H9 (cell line): Measurements from ENCODE around the gene GSTA4. TPM values are rescaled to one million over a fixed set of nuclear protein-coding genes. Genes with fewer than 3 reads are reported as not detected.

Source experiments
- DNase-seq: peaks from one replicate; pipeline ENCODE4 v3.0.0-alpha.2; 2017
- H2AFZ ChIP-seq: one replicate; pipeline ENCODE4 v1.6.1; 2013; ENCODE audit warnings: mild to moderate bottlenecking, low read length, control low read depth, moderate library complexity
- H2AK5ac ChIP-seq: 2 replicates; pipeline ENCODE4 v1.6.1; 2013; ENCODE audit warnings: low read length, control low read depth, mixed read lengths; ENCODE audit not compliant: insufficient read length
- H2BK120ac ChIP-seq: one replicate; pipeline ENCODE4 v1.6.1; 2013; ENCODE audit warnings: low read depth, mild to moderate bottlenecking, low read length, control low read depth, inconsistent platforms; ENCODE audit not compliant: poor library complexity, severe bottlenecking
- H2BK12ac ChIP-seq: 2 replicates; pipeline ENCODE4 v1.6.1; 2013; ENCODE audit warnings: low read length, control low read depth, mixed read lengths, low read depth; ENCODE audit not compliant: insufficient read length
- H2BK15ac ChIP-seq: 2 replicates; pipeline ENCODE4 v1.6.1; 2013; ENCODE audit warnings: low read depth, low read length, control low read depth
- H2BK20ac ChIP-seq: one replicate; pipeline ENCODE4 v1.6.1; 2013; ENCODE audit warnings: low read depth, mild to moderate bottlenecking, low read length, control low read depth, inconsistent platforms; ENCODE audit not compliant: poor library complexity, severe bottlenecking
- H2BK5ac ChIP-seq: 2 replicates; pipeline ENCODE4 v1.6.1; 2013; ENCODE audit warnings: low read length, control low read depth, mixed read lengths; ENCODE audit not compliant: insufficient read length
- H3K14ac ChIP-seq: 2 replicates; pipeline ENCODE4 v1.6.1; 2013; ENCODE audit warnings: low read length, control low read depth; ENCODE audit not compliant: insufficient read depth
- H3K18ac ChIP-seq: 2 replicates; pipeline ENCODE4 v1.6.1; 2013; ENCODE audit warnings: low read depth, mild to moderate bottlenecking, mixed read lengths, low read length, control low read depth; ENCODE audit not compliant: insufficient read length
- H3K23ac ChIP-seq: 2 replicates; pipeline ENCODE4 v1.6.1; 2013; ENCODE audit warnings: low read length, control low read depth, mixed read lengths, low read depth; ENCODE audit not compliant: insufficient read length
- H3K23me2 ChIP-seq: 2 replicates; pipeline ENCODE4 v1.6.1; 2013; ENCODE audit warnings: low read depth, mild to moderate bottlenecking, mixed read lengths, low read length, control low read depth; ENCODE audit not compliant: insufficient read length, poor library complexity, severe bottlenecking
- H3K27ac ChIP-seq: 2 replicates; pipeline ENCODE4 v1.5.1; 2013; ENCODE audit warnings: low read length, control low read depth, mixed read lengths, low read depth; ENCODE audit not compliant: insufficient read length
- H3K27me3 ChIP-seq: 2 replicates; pipeline ENCODE4 v1.6.1; 2013; ENCODE audit warnings: low read length, control low read depth, inconsistent platforms; ENCODE audit not compliant: insufficient read depth
- H3K4ac ChIP-seq: 2 replicates; pipeline ENCODE4 v1.6.1; 2013; ENCODE audit warnings: low read depth, mild to moderate bottlenecking, control low read depth, inconsistent platforms, low read length, moderate library complexity
- H3K4me1 ChIP-seq: 2 replicates; pipeline ENCODE4 v1.6.1; 2013; ENCODE audit warnings: low read length, control low read depth, inconsistent platforms; ENCODE audit not compliant: insufficient read depth
- H3K4me2 ChIP-seq: 2 replicates; pipeline ENCODE4 v1.6.1; 2013; ENCODE audit warnings: low read length, control low read depth, mixed read lengths; ENCODE audit not compliant: insufficient read length, insufficient read depth
- H3K56ac ChIP-seq: 2 replicates; pipeline ENCODE4 v1.6.1; 2013; ENCODE audit warnings: low read depth, mild to moderate bottlenecking, mixed read lengths, low read length, control low read depth; ENCODE audit not compliant: insufficient read length
- H3K79me1 ChIP-seq: 2 replicates; pipeline ENCODE4 v1.6.1; 2013; ENCODE audit warnings: low read depth, mild to moderate bottlenecking, moderate library complexity, low read length, control low read depth, inconsistent platforms; ENCODE audit not compliant: insufficient read depth, poor library complexity, severe bottlenecking
- H3K79me2 ChIP-seq: 2 replicates; pipeline ENCODE4 v1.6.1; 2013; ENCODE audit warnings: low read length, control low read depth, inconsistent platforms; ENCODE audit not compliant: insufficient read depth
- H3K9ac ChIP-seq: 2 replicates; pipeline ENCODE4 v1.6.1; 2013; ENCODE audit warnings: low read length, control low read depth, mixed read lengths; ENCODE audit not compliant: insufficient read length; ENCODE audit errors: extremely low read depth
- H3K9me3 ChIP-seq: one replicate; pipeline ENCODE4 v1.6.1; 2013; ENCODE audit warnings: low read depth, low read length, inconsistent platforms; ENCODE audit not compliant: control insufficient read depth
- H3T11ph ChIP-seq: one replicate; pipeline ENCODE4 v1.6.1; 2013; ENCODE audit warnings: mild to moderate bottlenecking, low read length, control low read depth, inconsistent platforms
- H4K20me1 ChIP-seq: one replicate; pipeline ENCODE4 v1.6.1; 2013; ENCODE audit not compliant: control insufficient read depth, insufficient read length, insufficient read depth
- H4K5ac ChIP-seq: 2 replicates; pipeline ENCODE4 v1.6.1; 2013; ENCODE audit warnings: low read depth, mild to moderate bottlenecking, mixed read lengths, low read length, control low read depth; ENCODE audit not compliant: insufficient read length
- H4K8ac ChIP-seq: replicated peaks from 2 replicates; pipeline ENCODE4 v1.6.1; 2013; ENCODE audit warnings: low read length, control low read depth, mixed read lengths, low read depth; ENCODE audit not compliant: insufficient read length
- H4K91ac ChIP-seq: 2 replicates; pipeline ENCODE4 v1.6.1; 2013; ENCODE audit warnings: low read depth, mild to moderate bottlenecking, moderate library complexity, mixed read lengths, low read length, control low read depth; ENCODE audit not compliant: insufficient read length
- H3K27ac Mint-ChIP-seq, 3 experiments: 2 replicates in 2 of 3; 3 replicates in 1 of 3; pipeline ENCODE4 v1.8.0; 2020 to 2021; ENCODE audit warnings: mixed read lengths in 3 of 3, mild to moderate bottlenecking in 1 of 3, moderate library complexity in 1 of 3
- H3K27me3 Mint-ChIP-seq: 2 replicates; pipeline ENCODE4 v1.8.0; 2021; ENCODE audit warnings: low read depth, mild to moderate bottlenecking, moderate library complexity, mixed read lengths
- H3K36me3 Mint-ChIP-seq, 3 experiments: 2 replicates in 2 of 3; 3 replicates in 1 of 3; pipeline ENCODE4 v1.8.0; 2020 to 2021; ENCODE audit warnings: low read depth in 3 of 3, mixed read lengths in 3 of 3; ENCODE audit not compliant: insufficient read depth in 1 of 3
- H3K4me1 Mint-ChIP-seq, 2 experiments: 2 replicates each; pipeline ENCODE4 v1.8.0; 2020; ENCODE audit warnings: mixed read lengths in 2 of 2
- H3K4me3 Mint-ChIP-seq, 2 experiments: 2 replicates in 1 of 2; 3 replicates in 1 of 2; pipeline ENCODE4 v1.8.0; 2020 to 2021; ENCODE audit warnings: mild to moderate bottlenecking in 2 of 2, mixed read lengths in 2 of 2, moderate library complexity in 1 of 2
- H3K9me3 Mint-ChIP-seq, 2 experiments: 2 replicates in 1 of 2; 3 replicates in 1 of 2; pipeline ENCODE4 v1.8.0; 2020; ENCODE audit warnings: mild to moderate bottlenecking in 2 of 2, mixed read lengths in 2 of 2, moderate library complexity in 1 of 2
- CTCF ChIP-seq: fragments of 200-600 bp; sonication (generic); conservative IDR thresholded peaks from 3 replicates; pipeline ENCODE4 v1.8.0; 2021; ENCODE audit warnings: antibody characterized with exemption, mild to moderate bottlenecking
- WGBS: extraction: QIAGEN DNeasy Blood & Tissue Kit; methylation state at CpG from one replicate; pipeline ENCODE4 v1.1.7; 2013; ENCODE audit warnings: missing lambda C conversion rate, low lambda C conversion rate, mixed read lengths; ENCODE audit not compliant: insufficient read length; ENCODE audit errors: extremely low coverage; 5-methylcytosine and 5-hydroxymethylcytosine counted together
- total RNA-seq: library from RNA; stranded (reverse); gene quantifications from 2 replicates; pipeline ENCODE4 v1.2.1, GENCODE V29; 2021

Gene GSTA4
- total RNA-seq, 1 experiment from 2014 or later, result 32.1 TPM

GRCh38 chr6:53028467-53028866, 33.4 kb upstream of the GSTA4 start:
- no peak overlapping the region for H4K8ac ChIP-seq
- no peak for DNase-seq

More at GRCh38 chr6:53028467-53028866, 33.4 kb upstream of the GSTA4 start:
- H3K9me3 Mint-ChIP-seq, result no peaks in the 10 kb centered on the region
- H4K5ac ChIP-seq, result no peak overlapping the region
- no peak overlapping the region for H3K18ac ChIP-seq
- H3K4me2 ChIP-seq, result no peak overlapping the region
- no peak overlapping the region for H2BK12ac ChIP-seq
- no peak overlapping the region for H2AK5ac ChIP-seq
- no peak overlapping the region for H2AFZ ChIP-seq
- H3K9ac ChIP-seq, result no peak overlapping the region
- H4K91ac ChIP-seq, result no peak overlapping the region
- H4K20me1 ChIP-seq, result no peaks in the 10 kb centered on the region
- H3K79me2 ChIP-seq, result no peaks in the 10 kb centered on the region
- no peaks in the 10 kb centered on the region for H3K27me3 ChIP-seq
- 0 out of 4 replicates have a peak, but pooled peaks cover 0 to 4% of the 10 kb centered on the region in 2 experiments for H3K4me1 Mint-ChIP-seq
- no peak overlapping the region for H3K4ac ChIP-seq
- H3K56ac ChIP-seq, result no peak overlapping the region
- H2BK120ac ChIP-seq, result no peak overlapping the region
- peaks cover 0 to 30% (median 4%) of the 10 kb centered on the region in 3 experiments; a peak in 4 of 7 replicates for H3K36me3 Mint-ChIP-seq
- no peak overlapping the region for H3K4me3 Mint-ChIP-seq
- no peaks in the 10 kb centered on the region for H3K4me1 ChIP-seq
- no peaks in the 10 kb centered on the region for H3K27me3 Mint-ChIP-seq
- no CpG with 5 or more reads among the region's 1 CpG for WGBS
- no peaks in the 10 kb centered on the region for H3K23me2 ChIP-seq
- no peak overlapping the region for H3K23ac ChIP-seq
- H3K79me1 ChIP-seq, result no peaks in the 10 kb centered on the region
- H3K9me3 ChIP-seq, result no peaks in the 10 kb centered on the region
- no peak overlapping the region for H3K27ac Mint-ChIP-seq
- no peak overlapping the region for H3T11ph ChIP-seq
- H3K14ac ChIP-seq, result no peak overlapping the region
- no peak overlapping the region for H3K27ac ChIP-seq
- H2BK20ac ChIP-seq, result no peak overlapping the region
- TF ChIP-seq CTCF, result no peak
- H2BK5ac ChIP-seq, result no peak overlapping the region
- no peak overlapping the region for H2BK15ac ChIP-seq
